ENCODE measurements around the gene MLPH.

MLPH gene

DNA sequence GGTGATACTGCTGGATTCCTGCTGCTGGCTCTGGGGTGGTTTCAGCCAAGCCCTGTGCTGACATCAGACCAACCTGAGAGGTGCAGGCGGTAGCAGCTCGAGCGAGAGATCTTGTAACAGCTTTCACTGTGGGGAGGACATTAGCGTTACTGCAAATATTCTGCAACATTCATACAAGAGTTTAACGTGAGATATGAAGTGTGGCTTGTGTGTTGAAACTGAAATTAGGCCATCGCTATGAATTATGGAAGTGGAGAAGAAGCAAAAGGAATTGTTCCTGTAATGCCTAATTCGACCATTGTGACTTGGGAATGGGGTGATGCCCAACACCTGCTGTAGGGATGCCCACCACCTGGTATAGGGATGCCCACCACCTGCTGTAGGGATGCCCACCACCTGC lies 6.5 kb upstream of the MLPH start:
- no peak for DNase-seq (ENCODE audit: low read depth)

DNA sequence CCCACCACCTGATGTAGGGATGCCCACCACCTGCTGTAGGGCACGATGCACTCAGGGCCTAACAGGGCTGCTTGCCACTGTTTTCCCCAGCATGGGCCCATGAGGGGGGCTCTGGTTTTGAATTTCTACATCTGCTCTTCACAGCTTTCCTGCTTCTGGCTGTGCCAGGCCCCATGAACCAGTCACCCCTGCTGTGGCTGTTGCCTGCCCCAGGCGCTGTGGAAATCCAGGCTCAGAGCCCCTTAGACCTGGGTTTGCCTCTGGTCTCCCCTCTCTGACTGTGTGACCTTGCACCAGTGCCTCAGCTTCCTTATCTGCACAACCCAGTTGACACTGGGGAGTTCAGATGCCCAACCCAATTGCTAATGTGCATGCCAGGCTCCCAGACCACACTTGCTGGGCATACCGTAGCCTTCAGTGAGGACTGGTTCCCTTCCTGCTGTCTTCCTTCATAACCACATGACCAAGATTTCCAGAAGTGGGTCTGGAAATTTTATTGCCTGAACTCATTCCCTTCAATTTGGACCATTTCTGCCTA lies 6.0 kb upstream of the MLPH start:
- DNase-seq (ENCODE audit: low read depth): no peak

DNA sequence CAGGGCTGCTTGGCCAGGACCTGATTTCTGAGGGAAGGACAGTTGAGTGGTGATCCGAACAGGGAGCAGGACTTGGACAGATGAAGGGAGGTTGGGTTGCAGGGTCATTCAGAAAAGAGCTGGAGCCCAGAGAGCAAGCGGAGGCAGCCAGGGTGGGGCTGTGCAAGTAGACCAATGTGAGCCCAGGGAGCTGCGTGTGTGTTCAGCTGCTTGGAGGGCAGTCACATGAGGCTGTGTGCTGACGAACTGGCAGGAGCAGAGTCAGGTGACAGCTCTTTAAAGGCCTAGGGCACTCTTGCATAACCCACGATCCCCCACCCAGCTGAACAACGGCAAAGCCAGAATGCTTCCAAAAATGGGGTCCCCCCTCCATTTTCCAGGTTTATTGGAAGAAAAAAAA lies 4.6 kb upstream of the MLPH start:
- no peak for DNase-seq (ENCODE audit: low read depth)

DNA sequence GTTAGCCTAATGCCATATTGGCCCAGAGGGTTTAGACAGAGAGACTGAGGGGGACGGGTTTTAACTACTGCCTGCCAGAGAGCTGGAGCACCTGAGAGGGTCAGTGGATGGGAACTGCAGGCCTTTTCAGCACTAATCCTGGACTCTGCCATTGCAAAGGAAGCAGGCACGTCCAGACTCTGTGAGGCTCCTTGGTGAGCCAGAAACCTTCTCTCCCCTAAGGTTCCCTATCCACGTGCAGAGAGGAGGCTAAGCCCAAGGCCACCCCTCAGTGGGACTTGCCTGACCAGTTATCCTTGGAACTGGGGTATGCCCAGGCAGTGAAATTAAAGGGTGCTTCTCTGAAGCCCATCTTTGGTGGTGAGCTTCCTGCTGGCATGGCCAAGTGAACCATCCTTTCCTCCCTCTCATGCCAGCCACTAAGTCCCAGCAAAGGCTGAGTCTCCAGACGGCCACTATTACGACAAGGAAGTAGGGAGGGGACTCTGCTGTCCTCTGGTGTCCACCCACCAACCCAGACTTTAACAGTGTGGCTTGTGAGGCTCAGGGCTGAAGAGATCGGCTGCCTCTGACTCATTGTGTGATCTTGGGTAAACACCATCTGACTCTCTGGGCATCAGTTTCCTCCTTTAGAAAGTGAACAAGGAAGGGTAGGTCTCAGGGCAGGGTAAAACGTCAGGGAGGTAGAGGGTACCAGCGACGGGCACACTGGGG lies 3.9 kb upstream of the MLPH start:
- no peak for DNase-seq (ENCODE audit: low read depth)

DNA sequence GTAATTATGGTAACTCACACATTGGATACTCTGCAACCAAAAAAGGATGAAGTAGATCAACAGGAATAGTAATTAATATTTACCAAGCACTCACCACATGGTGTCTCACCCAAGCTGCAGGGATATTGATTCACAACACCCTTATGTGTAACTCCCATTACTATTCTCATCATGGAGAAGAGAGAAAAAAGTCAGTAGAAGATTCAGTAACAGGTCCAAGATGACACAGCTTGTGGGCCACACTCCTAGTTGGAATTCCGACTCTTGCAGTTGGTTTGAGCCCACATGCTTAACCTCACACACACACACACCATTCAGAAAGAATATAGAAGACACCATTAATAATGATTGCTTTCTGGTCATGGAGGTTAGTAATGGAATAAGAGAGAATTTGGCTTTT lies 1.7 kb upstream of the MLPH start:
- DNase-seq (ENCODE audit: low read depth): no peak

DNA sequence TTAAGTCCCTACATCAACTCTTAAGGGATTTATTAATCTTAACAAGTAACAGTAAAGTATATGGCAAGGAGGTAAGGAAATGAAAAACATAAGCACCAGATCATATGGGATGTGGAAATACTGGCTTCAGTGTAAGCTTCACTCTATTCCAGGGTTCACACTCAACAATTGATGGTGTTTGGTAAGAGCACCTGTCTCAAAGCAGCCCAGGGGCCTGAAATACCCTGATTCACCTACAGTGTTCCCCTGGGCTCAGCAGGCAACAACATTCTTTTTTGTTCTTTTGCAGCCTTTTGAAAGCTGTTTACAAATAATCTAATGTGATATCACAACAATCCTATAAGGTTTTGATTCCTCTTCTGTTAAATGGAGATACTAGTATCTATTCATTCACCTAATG lies 1.2 kb upstream of the MLPH start:
- no peak for DNase-seq (ENCODE audit: low read depth)

DNA sequence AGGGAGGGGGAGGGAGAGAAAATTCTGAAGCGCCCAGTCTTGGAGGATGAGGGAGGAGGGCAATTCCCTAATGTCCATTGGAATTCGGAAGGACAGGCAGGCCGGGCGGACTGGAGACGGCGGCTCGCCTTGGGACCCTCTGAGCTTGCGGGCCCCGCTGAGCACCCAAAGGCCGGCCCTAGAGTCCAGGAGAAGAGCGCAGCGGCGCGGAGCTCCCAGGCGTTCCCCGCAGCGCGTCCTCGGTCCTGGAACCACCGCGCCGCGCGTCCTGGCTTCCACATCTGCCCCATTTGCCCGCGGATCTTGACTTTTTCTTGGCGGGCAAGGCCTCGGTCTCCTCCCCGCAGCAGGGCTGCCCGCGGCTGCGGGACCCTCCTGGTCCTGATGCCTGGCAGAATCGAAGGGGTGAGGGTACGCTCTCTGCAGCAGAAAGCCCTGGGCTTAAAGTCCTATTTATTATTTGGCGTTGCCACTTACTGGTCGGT lies 675 bp upstream of the MLPH start:
- no peak for DNase-seq (ENCODE audit: low read depth)

DNA sequence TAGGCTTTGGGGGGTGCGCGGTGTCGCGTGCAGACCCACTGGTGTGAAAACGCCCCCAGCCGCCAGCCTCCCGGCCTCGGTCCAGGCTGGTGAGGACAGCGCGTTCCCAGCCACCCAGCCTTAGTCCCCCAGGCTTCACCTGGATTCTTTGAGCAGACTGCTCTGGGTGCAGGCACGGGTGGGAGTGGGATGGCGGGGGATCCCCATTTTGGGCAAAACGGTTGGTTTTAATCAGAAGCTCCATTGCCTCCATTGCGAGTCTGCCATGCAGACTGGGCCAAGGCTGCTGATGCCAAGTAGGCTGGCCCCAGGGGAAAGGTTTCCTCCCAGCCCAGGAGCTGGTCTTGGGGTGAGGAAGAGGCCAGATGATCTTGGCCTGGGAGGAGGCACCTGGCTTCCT lies 445 bp downstream of the MLPH start:
- DNase-seq (ENCODE audit: low read depth): no peak

DNA sequence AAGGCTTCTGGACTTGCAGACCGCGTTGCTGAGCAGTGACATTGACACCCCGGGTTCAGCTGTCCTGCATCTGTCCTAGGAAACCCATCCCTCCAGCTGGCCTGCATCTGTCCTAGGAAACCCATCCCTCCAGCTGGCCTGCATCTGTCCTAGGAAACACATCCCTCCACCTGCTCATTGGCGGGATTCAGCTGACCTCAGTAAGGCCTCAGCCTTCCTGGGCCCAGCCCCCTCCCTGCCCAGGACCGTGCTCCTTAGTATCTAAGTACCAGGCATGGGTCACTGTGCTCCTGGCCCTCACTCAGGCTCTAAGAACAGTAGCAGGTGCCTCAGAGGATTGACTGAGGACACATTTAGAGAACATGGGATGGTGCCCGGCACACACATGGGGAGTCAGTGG lies 1.2 kb downstream of the MLPH start:
- no peak for DNase-seq (ENCODE audit: low read depth)

DNA sequence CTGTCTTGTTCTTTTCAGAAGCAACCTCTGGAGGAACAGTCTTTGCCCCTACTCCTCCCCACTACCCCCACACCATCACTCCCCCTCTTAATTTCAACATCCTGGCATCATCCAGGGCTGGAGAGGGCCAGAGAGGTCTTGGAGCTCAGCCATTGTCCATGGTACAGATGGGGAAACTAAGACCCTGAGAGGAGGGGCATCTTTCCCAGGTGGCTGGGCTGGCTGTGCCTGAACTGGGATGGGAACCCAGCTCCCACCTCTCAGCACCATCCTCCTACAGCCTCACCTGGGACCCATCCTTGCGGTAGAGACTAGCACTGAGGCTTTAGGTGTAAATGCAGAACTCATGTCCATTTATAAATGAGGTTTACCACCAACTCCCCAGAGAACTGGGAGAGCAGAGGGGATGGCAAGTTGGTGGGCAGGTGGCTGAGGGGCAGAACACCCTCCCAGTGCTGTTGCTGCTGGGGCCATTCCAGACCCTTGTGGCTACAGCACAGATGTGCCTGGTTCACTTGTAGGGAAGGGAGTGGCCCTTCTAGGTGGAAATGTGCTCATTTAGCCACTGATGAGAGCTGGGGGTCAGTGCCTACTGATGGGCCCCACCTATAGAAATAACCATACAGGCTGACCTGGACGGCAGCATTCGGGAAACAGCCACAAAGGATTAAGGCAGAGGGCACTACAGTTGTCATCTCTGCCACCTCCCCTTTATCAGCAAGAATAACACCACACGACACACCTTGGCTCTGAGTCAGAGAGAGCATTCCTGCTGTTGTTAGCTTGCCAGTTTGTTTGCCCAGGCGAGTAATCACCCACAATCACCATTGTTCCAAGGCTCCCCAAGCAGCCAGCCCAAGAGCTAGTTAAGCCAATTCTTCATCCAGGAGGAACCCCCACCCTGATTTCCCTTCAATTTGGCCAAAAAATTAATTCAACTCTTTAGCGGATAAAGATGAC lies 2.1 kb downstream of the MLPH start:
- DNase-seq (ENCODE audit: low read depth): no peak

DNA sequence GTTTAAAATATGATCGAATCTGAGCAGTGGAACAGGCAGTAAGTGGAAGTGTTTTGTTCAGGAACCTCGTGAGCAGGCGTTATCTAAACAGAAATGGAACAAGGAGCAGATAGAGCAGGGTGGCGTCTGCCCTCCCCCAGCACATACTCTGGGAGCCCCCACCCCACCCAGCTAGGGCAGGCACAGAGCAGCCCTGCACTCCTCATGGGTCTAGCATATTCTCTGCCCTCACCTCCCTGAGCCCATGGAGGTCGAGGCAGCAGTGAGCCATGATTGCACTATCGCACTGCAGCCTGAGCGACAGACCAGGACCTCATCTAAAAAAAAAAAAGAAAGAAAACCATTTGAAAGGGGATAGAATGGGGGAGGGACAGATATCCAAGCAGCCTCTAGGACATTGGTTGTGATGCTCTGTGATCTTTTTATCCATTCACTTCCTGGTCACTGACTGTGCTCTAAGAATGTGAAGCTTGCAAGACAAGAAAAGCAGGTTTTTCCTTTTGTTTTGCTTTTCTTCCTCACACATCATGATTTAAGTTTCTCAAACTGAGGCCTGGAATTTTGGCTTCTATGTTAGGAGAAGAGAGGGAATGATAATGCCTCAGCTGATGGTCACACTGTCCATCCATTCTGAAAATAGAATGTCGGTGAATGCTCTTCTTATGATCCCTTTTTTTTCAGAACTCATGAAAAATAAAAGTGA lies 3.1 kb downstream of the MLPH start:
- no peak for DNase-seq (ENCODE audit: low read depth)

DNA sequence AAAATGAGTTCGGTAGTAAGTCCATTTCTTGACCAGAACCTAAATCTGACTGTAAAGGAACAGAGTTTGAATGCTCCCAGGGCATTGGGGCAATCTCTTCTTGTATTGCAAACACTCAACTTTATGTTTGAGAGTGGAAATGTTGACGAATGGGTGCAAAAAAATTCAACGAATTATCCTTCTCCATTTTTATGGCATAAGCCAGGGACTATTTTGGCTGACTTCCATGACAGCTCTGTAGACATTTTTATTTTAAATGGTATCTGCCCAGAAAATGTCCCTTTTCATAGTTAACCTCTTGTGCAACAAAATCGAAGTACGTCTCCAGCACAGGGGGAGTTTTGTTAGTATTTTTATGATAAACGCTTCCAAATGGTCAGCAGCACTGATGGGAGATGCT lies 3.7 kb downstream of the MLPH start:
- no peak for DNase-seq (ENCODE audit: low read depth)

DNA sequence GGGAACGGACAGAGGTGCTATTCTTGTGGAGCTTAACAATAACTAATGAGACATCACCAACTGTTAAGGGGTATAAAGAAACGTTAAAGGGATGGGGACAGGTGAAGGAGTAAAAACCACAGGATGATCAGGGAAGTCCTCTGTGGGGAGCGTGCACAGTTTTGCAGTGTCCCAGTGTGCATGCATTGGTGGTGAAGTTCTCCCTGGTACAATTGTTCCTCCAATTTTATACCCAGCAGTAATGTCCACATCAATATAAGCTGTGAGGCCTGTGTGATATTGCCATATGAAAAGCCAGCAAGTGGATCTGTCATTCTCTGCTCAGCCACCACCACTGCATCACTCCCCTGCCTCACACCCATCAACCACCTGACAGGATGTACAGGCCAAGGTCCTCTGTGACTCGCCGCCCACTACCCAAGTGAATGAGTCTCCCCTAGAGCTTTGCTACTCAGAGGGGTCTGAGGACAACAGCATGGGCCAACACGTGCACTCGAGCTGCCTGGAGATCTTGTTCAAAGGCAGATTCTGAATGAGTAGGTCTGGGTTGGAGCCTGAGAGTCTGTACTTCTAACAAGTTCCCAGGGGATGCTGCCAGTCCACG lies 4.6 kb downstream of the MLPH start:
- DNase-seq (ENCODE audit: low read depth): no peak

DNA sequence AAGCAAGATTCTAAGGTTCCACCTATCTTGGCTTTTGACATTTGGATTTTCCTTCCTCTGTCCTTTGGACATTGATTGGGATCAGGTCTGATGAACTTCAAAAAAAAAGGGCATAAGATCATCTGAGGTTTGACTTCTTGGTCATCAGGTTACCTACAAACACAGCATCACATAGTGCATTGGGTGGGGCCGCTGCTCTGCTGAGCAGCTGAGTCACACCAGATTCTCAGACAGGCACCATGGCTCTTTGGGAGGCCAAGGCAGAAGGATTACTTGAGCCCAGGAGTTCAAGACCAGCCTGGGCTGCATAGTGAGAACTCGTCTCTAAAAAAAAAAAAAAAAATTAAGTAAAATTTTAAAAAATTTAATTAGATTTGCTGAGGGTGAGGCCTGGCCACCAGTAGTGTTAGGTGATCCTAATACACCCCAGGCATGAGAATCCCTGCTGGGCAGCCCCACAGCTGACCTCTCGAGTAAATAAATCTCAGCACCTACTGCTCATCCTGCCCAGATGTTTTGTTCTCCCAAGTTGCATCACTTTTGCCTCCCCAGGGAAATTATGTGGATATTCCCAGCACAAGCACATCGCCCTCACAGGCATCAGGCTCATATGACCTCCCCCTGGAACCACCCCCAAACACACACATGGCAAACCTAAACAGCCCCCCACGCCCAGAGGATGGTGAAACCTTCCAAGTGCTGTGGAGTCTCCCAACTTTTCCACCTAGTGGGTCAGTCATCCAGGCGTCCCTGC lies 5.3 kb downstream of the MLPH start:
- DNase-seq (ENCODE audit: low read depth): no peak

DNA sequence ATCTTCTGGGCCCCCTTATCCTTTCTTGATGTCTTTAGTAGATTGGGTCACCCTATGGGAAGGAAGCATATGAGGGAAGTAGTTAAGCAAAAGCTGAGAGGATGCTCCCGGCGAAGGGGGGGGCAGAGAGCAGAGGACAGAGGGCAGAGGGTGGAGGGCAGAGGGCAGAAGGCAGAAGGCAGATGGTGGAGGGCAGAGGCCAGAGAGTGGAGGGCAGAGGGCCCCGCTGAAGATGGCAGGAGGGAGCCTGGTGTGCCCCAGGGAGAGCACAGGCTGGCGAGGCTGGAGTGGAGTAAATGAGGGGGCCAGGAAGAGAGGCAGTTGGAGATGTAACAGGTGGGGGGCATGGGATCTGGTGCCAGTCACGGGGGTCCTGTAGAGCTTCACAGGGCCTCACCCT lies 7.0 kb downstream of the MLPH start:
- no peak for DNase-seq (ENCODE audit: low read depth)

DNA sequence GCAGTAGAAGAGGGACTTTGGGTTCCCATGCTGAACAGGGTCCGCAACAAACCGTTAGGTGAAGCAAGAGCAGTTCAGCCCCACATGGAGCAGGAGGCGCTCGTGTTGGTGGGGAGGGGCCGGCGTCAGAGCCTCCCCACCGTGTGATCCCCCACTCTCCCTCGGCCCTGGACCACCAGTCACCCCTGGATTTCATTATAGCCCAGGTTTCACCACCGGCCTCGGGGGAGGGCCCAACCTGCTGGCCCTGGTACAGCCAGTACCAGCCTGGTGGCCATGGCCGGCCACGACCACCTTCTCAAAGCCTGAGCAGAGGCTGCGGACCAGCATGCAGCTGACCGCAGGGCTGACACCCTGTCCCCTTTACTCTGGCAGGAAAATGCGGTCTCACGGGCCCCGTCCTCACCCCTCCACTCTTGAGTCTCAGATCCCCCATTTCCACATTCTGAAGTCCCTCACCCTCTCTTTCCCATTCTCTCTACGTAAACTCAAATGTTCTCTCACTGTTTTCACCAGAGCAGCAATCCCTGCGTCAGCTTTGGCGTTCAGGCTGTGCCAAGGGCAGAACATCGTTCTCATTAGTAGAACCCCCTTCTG lies 8.6 kb downstream of the MLPH start:
- DNase-seq (ENCODE audit: low read depth): no peak

DNA sequence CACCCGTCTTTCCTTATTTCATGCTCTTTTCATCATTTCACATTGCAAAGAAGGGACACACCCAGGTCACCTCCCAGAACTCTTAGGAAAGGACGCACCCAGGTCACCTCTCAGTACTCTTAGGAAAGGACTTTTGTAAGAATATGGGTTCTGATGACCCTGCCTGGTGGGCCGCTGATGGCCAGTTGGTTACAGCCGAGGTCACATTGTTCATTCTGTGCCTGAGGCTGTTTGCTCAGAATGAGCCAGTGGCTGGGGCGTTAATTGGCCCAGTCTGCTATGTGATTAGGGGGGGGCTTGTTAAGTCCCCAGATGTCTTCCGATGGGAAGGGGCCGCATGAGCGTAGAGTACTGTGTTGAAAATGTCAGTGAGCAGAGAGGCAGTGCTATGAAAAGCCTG lies 9.4 kb downstream of the MLPH start:
- no peak for DNase-seq (ENCODE audit: low read depth)

DNA sequence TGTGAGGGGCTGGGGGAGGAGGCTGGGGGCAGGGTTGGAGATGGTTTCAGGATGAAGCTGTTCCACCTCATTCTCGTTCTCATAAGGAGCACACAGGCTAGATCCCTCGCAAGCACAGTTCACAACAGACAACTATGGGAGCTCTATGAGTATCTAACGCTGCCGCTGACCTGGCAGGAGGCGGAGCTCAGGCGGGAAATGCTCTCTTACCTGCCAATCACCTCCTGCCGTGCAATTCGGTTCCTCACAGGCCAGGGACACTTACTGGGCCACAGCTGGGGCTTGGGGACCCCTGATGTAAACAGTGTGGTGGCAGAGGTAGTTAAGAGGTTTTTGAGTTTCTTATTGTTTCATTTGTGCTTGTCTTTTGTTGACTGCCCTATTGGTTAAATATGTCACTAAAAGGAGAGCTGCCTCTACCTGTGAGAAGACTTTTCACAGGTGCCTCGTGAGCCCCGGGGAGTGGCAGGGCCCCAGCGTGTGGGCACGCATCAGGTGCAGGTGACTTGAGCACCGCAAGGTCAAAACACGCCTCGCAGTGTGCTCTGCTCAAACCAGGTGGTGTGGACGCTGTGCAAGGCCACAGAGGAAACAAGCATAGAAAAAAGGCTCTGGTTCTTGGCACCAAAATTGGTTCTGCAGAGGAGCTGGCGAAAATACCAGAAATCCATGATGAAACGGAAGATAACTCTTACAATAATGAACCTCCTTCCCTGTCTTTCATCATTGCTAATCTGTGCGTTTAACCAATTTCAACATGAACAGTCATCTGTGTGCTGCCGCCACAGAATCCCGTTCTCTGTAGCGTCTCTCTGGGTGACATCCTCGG lies 10.2 kb downstream of the MLPH start:
- DNase-seq (ENCODE audit: low read depth): no peak

DNA sequence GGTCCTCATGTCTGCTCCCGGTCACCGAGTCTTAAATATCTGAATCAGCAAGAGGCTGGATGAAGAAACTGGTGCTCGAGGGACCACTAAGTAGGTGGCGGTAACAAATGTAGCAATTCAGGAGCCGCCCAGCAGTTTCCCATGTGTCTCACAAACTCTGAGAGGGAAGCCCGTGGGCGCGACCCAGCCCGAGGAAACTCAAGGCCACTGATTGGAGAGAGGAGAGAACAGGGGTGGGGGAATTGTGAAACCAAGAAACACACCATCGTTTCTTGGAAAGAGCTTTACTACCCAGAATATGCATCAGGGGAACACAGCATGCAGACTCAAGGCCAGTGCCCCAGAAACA lies 10.8 kb downstream of the MLPH start:
- no peak for DNase-seq (ENCODE audit: low read depth)

DNA sequence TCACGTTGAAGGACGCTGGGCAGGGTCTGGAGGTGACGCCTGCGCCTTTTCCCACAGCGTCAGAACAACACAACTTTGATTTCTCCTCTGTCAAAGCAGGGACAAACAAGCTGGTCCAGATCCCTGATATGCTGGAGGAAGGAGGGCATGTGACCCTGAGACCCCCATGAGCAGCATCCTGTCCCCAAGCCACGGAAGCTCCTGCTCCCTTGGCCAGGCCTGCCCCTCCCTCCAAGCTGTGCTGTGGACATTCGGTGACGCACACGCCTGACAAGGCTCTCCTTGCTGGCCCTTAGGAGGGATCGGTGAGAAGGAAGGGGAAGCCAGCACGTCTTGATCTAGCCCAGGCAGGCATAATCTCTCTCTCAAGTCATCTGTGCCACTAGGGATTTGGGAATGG lies 11.3 kb downstream of the MLPH start:
- no peak for DNase-seq (ENCODE audit: low read depth)

Measured in non-pigmented ciliary epithelial cell (primary cell).